NOMO-1 (cell line): ENCODE data around the gene STX18.
"Not testable (repeated sequence)": the region's sequence is repeated elsewhere in the genome, so short reads cannot be mapped to it uniquely, and the experiment has no call there.

ENCODE experiments used
- DNase-seq, 2 experiments: peaks; one replicate each; lab custom pipeline; 2025; ENCODE audit not compliant: unreplicated experiment in 2 of 2; lab: John Stamatoyannopoulos, UW

Gene STX18

GRCh38 chr4:4422856-4423499 lies 118.9 kb downstream of the STX18 start:
- DNase-seq, result no peak

GRCh38 chr4:4422117-4422516 lies 119.7 kb downstream of the STX18 start:
- not testable (repeated sequence) for DNase-seq

GRCh38 chr4:4421356-4421755 lies 120.5 kb downstream of the STX18 start:
- DNase-seq, result no peak

- no peak for DNase-seq
These were observed 121.4 kb downstream of the STX18 start for GRCh38 chr4:4420421-4420820.

- no peak for DNase-seq
These were observed 122.0 kb downstream of the STX18 start for GRCh38 chr4:4419896-4420295.

- DNase-seq, result no peak
These were observed 123.0 kb downstream of the STX18 start for GRCh38 chr4:4418676-4419390.

GRCh38 chr4:4417886-4418285 lies 124.0 kb downstream of the STX18 start:
- no peak for DNase-seq

- DNase-seq, result no peak
These were observed 124.9 kb downstream of the STX18 start for GRCh38 chr4:4416981-4417380.

- no peak for DNase-seq
These were observed 125.7 kb downstream of the STX18 start for GRCh38 chr4:4415806-4416805.

- DNase-seq, result no peak
These were observed 126.6 kb downstream of the STX18 start for GRCh38 chr4:4415107-4415805.

- DNase-seq, result no peak
These were observed 128.0 kb downstream of the STX18 start for GRCh38 chr4:4413806-4414205.

- no peak for DNase-seq
These were observed 128.5 kb downstream of the STX18 start for GRCh38 chr4:4413373-4413725.

GRCh38 chr4:4412641-4413372 lies 129.0 kb downstream of the STX18 start:
- DNase-seq, result no peak

GRCh38 chr4:4411906-4412305 lies 129.9 kb downstream of the STX18 start:
- DNase-seq, result no peak

- no peak for DNase-seq
These were observed 131.6 kb downstream of the STX18 start for GRCh38 chr4:4410271-4410670.

GRCh38 chr4:4409416-4410115 lies 132.3 kb downstream of the STX18 start:
- no peak for DNase-seq

GRCh38 chr4:4408576-4409335 lies 133.1 kb downstream of the STX18 start:
- no peak for DNase-seq

- DNase-seq, result no peak
These were observed 133.7 kb downstream of the STX18 start for GRCh38 chr4:4408132-4408523.
